Activated CD8-positive, alpha-beta memory T cell treated with anti-CD3 and anti-CD28 coated beads, Interleukin-2, amount 10 ng/mL, durations not matched to agents 7 days and 5 days (primary cell): Measurements from ENCODE around the gene SEL1L3. TPM values are rescaled to one million over a fixed set of nuclear protein-coding genes. Genes with fewer than 3 reads are reported as not detected.

Source experiments
- ATAC-seq: fragments of 150-1000 bp; cut with Tn5 transposase; one replicate; pipeline ENCODE4 v1.10.0; 2021; ENCODE audit warnings: moderate library complexity
- CTCF ChIA-PET: fragments of 350-600 bp; sonication (Branson Sonifier 250); formaldehyde crosslinking; loops from one replicate; lab custom pipeline; 2021; ENCODE audit warnings: antibody characterized with exemption; lab: Charles Lee
- DNase-seq: peaks from one replicate; pipeline ENCODE4 v3.0.0-alpha.2; 2020
- H3K27ac Mint-ChIP-seq: one replicate; pipeline ENCODE4 v1.8.0; 2021; ENCODE audit warnings: mild to moderate bottlenecking, mixed read lengths
- H3K27me3 Mint-ChIP-seq: one replicate; pipeline ENCODE4 v1.8.0; 2021; ENCODE audit warnings: mixed read lengths
- H3K36me3 Mint-ChIP-seq: one replicate; pipeline ENCODE4 v1.8.0; 2021; ENCODE audit warnings: mild to moderate bottlenecking, mixed read lengths
- H3K4me1 Mint-ChIP-seq: one replicate; pipeline ENCODE4 v1.8.0; 2021; ENCODE audit warnings: mixed read lengths
- H3K4me3 Mint-ChIP-seq: one replicate; pipeline ENCODE4 v1.8.0; 2021; ENCODE audit warnings: mild to moderate bottlenecking, moderate library complexity, mixed read lengths
- H3K9me3 Mint-ChIP-seq: one replicate; pipeline ENCODE4 v1.8.0; 2022; ENCODE audit warnings: low read depth, mixed read lengths
- total RNA-seq, 2 experiments: library from RNA; stranded (reverse); gene quantifications; one replicate each; pipeline ENCODE4 v1.2.3, GENCODE V29; 2021

Gene SEL1L3
- total RNA-seq, 2 experiments from 2014 or later: 66.3 to 82.8 TPM

GRCh38 chr4:25756503-25756902 lies 106.3 kb downstream of the SEL1L3 start:
- Mint-ChIP-seq H3K4me1 (no peaks in the 10 kb centered on the region), H3K36me3 (peaks cover 44% of the 10 kb centered on the region), H3K27ac (no peak overlapping the region), H3K4me3 (no peak overlapping the region), H3K9me3 (no peaks in the 10 kb centered on the region), H3K27me3 (no peaks in the 10 kb centered on the region)
- ATAC-seq: no peak
- CTCF ChIA-PET: no interaction called here
- no peak for DNase-seq

- CTCF ChIA-PET: no interaction called here
- no peaks in the 10 kb centered on the region for H3K27me3 Mint-ChIP-seq
- DNase-seq: no peak
- no peak overlapping the region for H3K27ac Mint-ChIP-seq
- H3K4me1 Mint-ChIP-seq: no peaks in the 10 kb centered on the region
- peaks cover 40% of the 10 kb centered on the region for H3K36me3 Mint-ChIP-seq
- no peaks in the 10 kb centered on the region for H3K9me3 Mint-ChIP-seq
- no peak for ATAC-seq
- H3K4me3 Mint-ChIP-seq: no peak overlapping the region
Observed at GRCh38 chr4:25755911-25756310, 106.9 kb downstream of the SEL1L3 start.

GRCh38 chr4:25753239-25753638 lies 109.5 kb downstream of the SEL1L3 start:
- H3K27ac Mint-ChIP-seq: no peak overlapping the region
- H3K4me3 Mint-ChIP-seq: no peak overlapping the region
- H3K9me3 Mint-ChIP-seq: no peaks in the 10 kb centered on the region
- CTCF ChIA-PET: no interaction called here
- no peaks in the 10 kb centered on the region for H3K4me1 Mint-ChIP-seq
- ATAC-seq (no peak), DNase-seq (no peak)
- H3K36me3 Mint-ChIP-seq: peaks cover 20% of the 10 kb centered on the region
- no peaks in the 10 kb centered on the region for H3K27me3 Mint-ChIP-seq

- Mint-ChIP-seq H3K9me3 (no peaks in the 10 kb centered on the region), H3K4me3 (no peak overlapping the region), H3K36me3 (peaks cover 18% of the 10 kb centered on the region), H3K27me3 (no peaks in the 10 kb centered on the region), H3K4me1 (no peaks in the 10 kb centered on the region), H3K27ac (no peak overlapping the region)
- no peak for DNase-seq
- ATAC-seq: no peak
- CTCF ChIA-PET: no interaction called here
Observed at GRCh38 chr4:25750874-25751273, 111.9 kb downstream of the SEL1L3 start.

GRCh38 chr4:25749150-25749794 lies 113.5 kb downstream of the SEL1L3 start:
- H3K27me3 Mint-ChIP-seq: no peaks in the 10 kb centered on the region
- ATAC-seq: no peak
- no peak for DNase-seq
- H3K36me3 Mint-ChIP-seq: peaks cover 22% of the 10 kb centered on the region
- CTCF ChIA-PET: no interaction called here
- H3K4me1 Mint-ChIP-seq: no peaks in the 10 kb centered on the region
- no peak overlapping the region for H3K27ac Mint-ChIP-seq
- no peaks in the 10 kb centered on the region for H3K9me3 Mint-ChIP-seq
- H3K4me3 Mint-ChIP-seq: no peak overlapping the region

GRCh38 chr4:25743971-25744370 lies 118.8 kb downstream of the SEL1L3 start:
- Mint-ChIP-seq H3K27me3 (no peaks in the 10 kb centered on the region), H3K4me1 (no peaks in the 10 kb centered on the region), H3K27ac (no peak overlapping the region), H3K36me3 (peaks cover 15% of the 10 kb centered on the region), H3K4me3 (no peak overlapping the region), H3K9me3 (no peaks in the 10 kb centered on the region)
- DNase-seq: no peak
- ATAC-seq: no peak
- CTCF ChIA-PET: no interaction called here

- no peak for ATAC-seq
- H3K9me3 Mint-ChIP-seq: no peaks in the 10 kb centered on the region
- no peak overlapping the region for H3K4me3 Mint-ChIP-seq
- CTCF ChIA-PET: no interaction called here
- DNase-seq: no peak
- H3K27ac Mint-ChIP-seq: no peak overlapping the region
- H3K36me3 Mint-ChIP-seq: no peaks in the 10 kb centered on the region
- H3K27me3 Mint-ChIP-seq: no peaks in the 10 kb centered on the region
- peaks cover 3% of the 10 kb centered on the region for H3K4me1 Mint-ChIP-seq
Observed at GRCh38 chr4:25729564-25729963, 133.2 kb downstream of the SEL1L3 start.

- peaks cover 3% of the 10 kb centered on the region for H3K4me1 Mint-ChIP-seq
- H3K9me3 Mint-ChIP-seq: no peaks in the 10 kb centered on the region
- CTCF ChIA-PET: no interaction called here
- DNase-seq: no peak
- no peak overlapping the region for H3K4me3 Mint-ChIP-seq
- H3K36me3 Mint-ChIP-seq: no peaks in the 10 kb centered on the region
- no peaks in the 10 kb centered on the region for H3K27me3 Mint-ChIP-seq
- no peak for ATAC-seq
- no peak overlapping the region for H3K27ac Mint-ChIP-seq
Observed at GRCh38 chr4:25728886-25729285, 133.9 kb downstream of the SEL1L3 start.

GRCh38 chr4:25727711-25728493 lies 134.9 kb downstream of the SEL1L3 start:
- H3K27me3 Mint-ChIP-seq: no peaks in the 10 kb centered on the region
- H3K27ac Mint-ChIP-seq: no peak overlapping the region
- CTCF ChIA-PET: no interaction called here
- ATAC-seq: no peak
- H3K4me3 Mint-ChIP-seq: no peak overlapping the region
- H3K36me3 Mint-ChIP-seq: no peaks in the 10 kb centered on the region
- no peak for DNase-seq
- no peaks in the 10 kb centered on the region for H3K9me3 Mint-ChIP-seq
- H3K4me1 Mint-ChIP-seq: peaks cover 3% of the 10 kb centered on the region

GRCh38 chr4:25725870-25726269 lies 136.9 kb downstream of the SEL1L3 start:
- no peak for DNase-seq
- no peak for ATAC-seq
- no peaks in the 10 kb centered on the region for H3K36me3 Mint-ChIP-seq
- H3K4me1 Mint-ChIP-seq: peaks cover 3% of the 10 kb centered on the region
- no peak overlapping the region for H3K27ac Mint-ChIP-seq
- H3K4me3 Mint-ChIP-seq: no peak overlapping the region
- CTCF ChIA-PET: no interaction called here
- no peaks in the 10 kb centered on the region for H3K9me3 Mint-ChIP-seq
- H3K27me3 Mint-ChIP-seq: no peaks in the 10 kb centered on the region

- DNase-seq (no peak), ATAC-seq (no peak)
- CTCF ChIA-PET: no interaction called here
- H3K4me1 Mint-ChIP-seq: no peaks in the 10 kb centered on the region
- no peak overlapping the region for H3K27ac Mint-ChIP-seq
- no peak overlapping the region for H3K4me3 Mint-ChIP-seq
- H3K27me3 Mint-ChIP-seq: no peaks in the 10 kb centered on the region
- no peaks in the 10 kb centered on the region for H3K36me3 Mint-ChIP-seq
- H3K9me3 Mint-ChIP-seq: no peaks in the 10 kb centered on the region
Observed at GRCh38 chr4:25723409-25723808, 139.4 kb downstream of the SEL1L3 start.

- Mint-ChIP-seq H3K27me3 (no peaks in the 10 kb centered on the region), H3K27ac (no peak overlapping the region), H3K4me1 (no peaks in the 10 kb centered on the region), H3K4me3 (no peak overlapping the region), H3K36me3 (no peaks in the 10 kb centered on the region), H3K9me3 (no peaks in the 10 kb centered on the region)
- ATAC-seq: no peak
- no peak for DNase-seq
- CTCF ChIA-PET: no interaction called here
Observed at GRCh38 chr4:25722964-25723363, 139.8 kb downstream of the SEL1L3 start.

GRCh38 chr4:25713812-25714211 lies 149.0 kb downstream of the SEL1L3 start:
- no peaks in the 10 kb centered on the region for H3K27me3 Mint-ChIP-seq
- no peak for ATAC-seq
- CTCF ChIA-PET: no interaction called here
- H3K4me1 Mint-ChIP-seq: no peaks in the 10 kb centered on the region
- H3K4me3 Mint-ChIP-seq: no peak overlapping the region
- no peaks in the 10 kb centered on the region for H3K9me3 Mint-ChIP-seq
- no peak for DNase-seq
- H3K36me3 Mint-ChIP-seq: no peaks in the 10 kb centered on the region
- H3K27ac Mint-ChIP-seq: no peak overlapping the region

- no peak for ATAC-seq
- no peak overlapping the region for H3K4me3 Mint-ChIP-seq
- DNase-seq: no peak
- H3K9me3 Mint-ChIP-seq: no peaks in the 10 kb centered on the region
- no peaks in the 10 kb centered on the region for H3K36me3 Mint-ChIP-seq
- H3K27ac Mint-ChIP-seq: no peak overlapping the region
- no peaks in the 10 kb centered on the region for H3K27me3 Mint-ChIP-seq
- CTCF ChIA-PET: no interaction called here
- H3K4me1 Mint-ChIP-seq: no peaks in the 10 kb centered on the region
Observed at GRCh38 chr4:25712611-25713010, 150.2 kb downstream of the SEL1L3 start.
